LNCAP (cell line): ENCODE results near the gene RAPGEF5.
A peak's percentile ranks its signal among the peaks of the same experiment; 100 is the strongest.

Experiments
- CTCF ChIP-seq: fragments of 450-650 bp; IDR thresholded peaks from 2 replicates; pipeline ENCODE4 v1.5.1; 2017; ENCODE audit warnings: mild to moderate bottlenecking

The RAPGEF5 gene

GRCh38 chr7:22114440-22114981 lies 242.4 kb downstream of the RAPGEF5 start:
- TF ChIP-seq CTCF = no peak

- no peak for TF ChIP-seq CTCF
Observed at GRCh38 chr7:22113041-22113440, 243.9 kb downstream of the RAPGEF5 start.

- no peak for TF ChIP-seq CTCF
Observed at GRCh38 chr7:22111661-22112060, 245.3 kb downstream of the RAPGEF5 start.

GRCh38 chr7:22110881-22111280 lies 246.1 kb downstream of the RAPGEF5 start:
- TF ChIP-seq CTCF = no peak

- TF ChIP-seq CTCF = peak; percentile 73
Observed at GRCh38 chr7:22110227-22110839, 246.6 kb downstream of the RAPGEF5 start.

GRCh38 chr7:22109761-22110160 lies 247.2 kb downstream of the RAPGEF5 start:
- TF ChIP-seq CTCF = no peak; the same call in none of the 2 replicates

- no peak for TF ChIP-seq CTCF
Observed at GRCh38 chr7:22108151-22108845, 248.7 kb downstream of the RAPGEF5 start.
